Ishikawa (cell line): ENCODE data around the gene C16orf74.

Source experiments
- CEBPB ChIP-seq: IDR thresholded peaks from 2 replicates; pipeline ENCODE4 v1.6.1; 2012
- EP300 ChIP-seq: IDR thresholded peaks from 2 replicates; pipeline ENCODE4 v1.6.1; 2012; ENCODE audit warnings: borderline replicate concordance
- FOXM1 ChIP-seq: IDR thresholded peaks from 2 replicates; pipeline ENCODE4 v1.6.1; 2012; ENCODE audit warnings: low read depth, borderline replicate concordance
- NFIC ChIP-seq: IDR thresholded peaks from 2 replicates; pipeline ENCODE4 v1.6.1; 2012
- RAD21 ChIP-seq: IDR thresholded peaks from 2 replicates; pipeline ENCODE4 v1.6.1; 2012; ENCODE audit warnings: low read depth
- TAF1 ChIP-seq: IDR thresholded peaks from 2 replicates; pipeline ENCODE4 v1.6.1; 2012; ENCODE audit warnings: low read depth, mild to moderate bottlenecking
- TCF12 ChIP-seq: IDR thresholded peaks from 2 replicates; pipeline ENCODE4 v1.6.1; 2012; ENCODE audit warnings: low read depth
- TEAD4 ChIP-seq: IDR thresholded peaks from 2 replicates; pipeline ENCODE4 v1.6.1; 2012
- YY1 ChIP-seq: IDR thresholded peaks from 2 replicates; pipeline ENCODE4 v1.6.1; 2012; ENCODE audit warnings: low read depth
- ZBTB7A ChIP-seq: IDR thresholded peaks from 2 replicates; pipeline ENCODE4 v1.6.1; 2012; ENCODE audit warnings: low read depth
- TF ChIP-seq, protein P1 (sequence below): IDR thresholded peaks from 2 replicates; pipeline ENCODE4 v1.6.1; 2012
- TF ChIP-seq, protein P2 (sequence below): IDR thresholded peaks from 2 replicates; pipeline ENCODE4 v1.6.1; 2012; ENCODE audit warnings: low read depth, mild to moderate bottlenecking

DNA sequence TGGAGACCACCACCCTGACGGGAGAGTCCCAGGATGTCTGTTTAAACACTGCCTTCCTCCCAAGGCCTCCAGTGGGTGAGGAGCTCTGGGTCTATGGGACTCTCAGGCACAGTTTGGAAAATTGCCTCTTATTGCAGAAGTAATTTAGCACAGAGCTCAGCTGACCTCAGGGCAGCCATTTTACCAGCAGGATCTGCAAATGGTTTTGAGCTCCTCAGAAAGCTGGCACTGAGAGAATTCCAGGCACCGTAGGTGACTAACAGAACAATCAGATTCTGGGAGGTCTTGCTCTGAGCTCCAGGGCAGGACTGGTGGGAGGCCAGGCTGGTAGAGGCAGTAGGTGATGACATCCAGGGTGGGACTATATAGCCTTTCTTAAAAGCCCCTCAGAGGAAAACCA is 17.3 kb upstream of the C16orf74 start:
- TF ChIP-seq, protein P1, sequence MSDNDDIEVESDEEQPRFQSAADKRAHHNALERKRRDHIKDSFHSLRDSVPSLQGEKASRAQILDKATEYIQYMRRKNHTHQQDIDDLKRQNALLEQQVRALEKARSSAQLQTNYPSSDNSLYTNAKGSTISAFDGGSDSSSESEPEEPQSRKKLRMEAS = no peak
- no peak for TF ChIP-seq FOXM1
- no peak for TF ChIP-seq ZBTB7A
- no peak for TF ChIP-seq TCF12
- TF ChIP-seq RAD21 = no peak
- TF ChIP-seq YY1 = no peak
- TF ChIP-seq TAF1 = no peak
- no peak for TF ChIP-seq EP300
- TF ChIP-seq TEAD4 = no peak
- TF ChIP-seq CEBPB = no peak
- TF ChIP-seq, protein P2, sequence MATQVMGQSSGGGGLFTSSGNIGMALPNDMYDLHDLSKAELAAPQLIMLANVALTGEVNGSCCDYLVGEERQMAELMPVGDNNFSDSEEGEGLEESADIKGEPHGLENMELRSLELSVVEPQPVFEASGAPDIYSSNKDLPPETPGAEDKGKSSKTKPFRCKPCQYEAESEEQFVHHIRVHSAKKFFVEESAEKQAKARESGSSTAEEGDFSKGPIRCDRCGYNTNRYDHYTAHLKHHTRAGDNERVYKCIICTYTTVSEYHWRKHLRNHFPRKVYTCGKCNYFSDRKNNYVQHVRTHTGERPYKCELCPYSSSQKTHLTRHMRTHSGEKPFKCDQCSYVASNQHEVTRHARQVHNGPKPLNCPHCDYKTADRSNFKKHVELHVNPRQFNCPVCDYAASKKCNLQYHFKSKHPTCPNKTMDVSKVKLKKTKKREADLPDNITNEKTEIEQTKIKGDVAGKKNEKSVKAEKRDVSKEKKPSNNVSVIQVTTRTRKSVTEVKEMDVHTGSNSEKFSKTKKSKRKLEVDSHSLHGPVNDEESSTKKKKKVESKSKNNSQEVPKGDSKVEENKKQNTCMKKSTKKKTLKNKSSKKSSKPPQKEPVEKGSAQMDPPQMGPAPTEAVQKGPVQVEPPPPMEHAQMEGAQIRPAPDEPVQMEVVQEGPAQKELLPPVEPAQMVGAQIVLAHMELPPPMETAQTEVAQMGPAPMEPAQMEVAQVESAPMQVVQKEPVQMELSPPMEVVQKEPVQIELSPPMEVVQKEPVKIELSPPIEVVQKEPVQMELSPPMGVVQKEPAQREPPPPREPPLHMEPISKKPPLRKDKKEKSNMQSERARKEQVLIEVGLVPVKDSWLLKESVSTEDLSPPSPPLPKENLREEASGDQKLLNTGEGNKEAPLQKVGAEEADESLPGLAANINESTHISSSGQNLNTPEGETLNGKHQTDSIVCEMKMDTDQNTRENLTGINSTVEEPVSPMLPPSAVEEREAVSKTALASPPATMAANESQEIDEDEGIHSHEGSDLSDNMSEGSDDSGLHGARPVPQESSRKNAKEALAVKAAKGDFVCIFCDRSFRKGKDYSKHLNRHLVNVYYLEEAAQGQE = no peak
- TF ChIP-seq NFIC = no peak
